Hepatocyte (in vitro differentiated cells): ENCODE data around the gene ZP2. TPM values are rescaled to one million over a fixed set of nuclear protein-coding genes. Genes with fewer than 3 reads are reported as not detected.
"Not testable (repeated sequence)": the region's sequence is repeated elsewhere in the genome, so short reads cannot be mapped to it uniquely, and the experiment has no call there.

Experiments
- DNase-seq: peaks from one replicate; pipeline ENCODE4 v3.0.0-alpha.2; 2016; ENCODE audit warnings: low spot score
- H2AFZ ChIP-seq: fragments of 200-600 bp; sonication (generic); 2 replicates; pipeline ENCODE4 v1.6.0; 2016; ENCODE audit warnings: antibody characterized with exemption, mild to moderate bottlenecking
- H3K27ac ChIP-seq: fragments of 200-600 bp; sonication (generic); 2 replicates; pipeline ENCODE4 v1.5.1; 2016; ENCODE audit warnings: mild to moderate bottlenecking
- H3K27me3 ChIP-seq: fragments of 200-600 bp; sonication (generic); 2 replicates; pipeline ENCODE4 v1.6.1; 2016
- H3K36me3 ChIP-seq: fragments of 200-600 bp; sonication (generic); replicated peaks from 2 replicates; pipeline ENCODE4 v1.5.1; 2016; ENCODE audit warnings: low read depth; ENCODE audit not compliant: insufficient read depth
- H3K4me1 ChIP-seq: fragments of 200-600 bp; sonication (generic); 2 replicates; pipeline ENCODE4 v1.5.1; 2016; ENCODE audit warnings: mild to moderate bottlenecking, moderate library complexity; ENCODE audit not compliant: insufficient read depth
- H3K4me2 ChIP-seq: fragments of 200-600 bp; sonication (generic); 2 replicates; pipeline ENCODE4 v1.6.0; 2016
- H3K4me3 ChIP-seq: fragments of 200-600 bp; sonication (generic); 2 replicates; pipeline ENCODE4 v1.5.1; 2016; ENCODE audit warnings: mild to moderate bottlenecking
- H3K79me2 ChIP-seq: fragments of 200-600 bp; sonication (generic); 2 replicates; pipeline ENCODE4 v1.6.0; 2017; ENCODE audit warnings: mild to moderate bottlenecking
- H3K9me2 ChIP-seq: fragments of 200-600 bp; sonication (generic); replicated peaks from 2 replicates; pipeline ENCODE4 v1.6.0; 2017; ENCODE audit warnings: mild to moderate bottlenecking; ENCODE audit not compliant: insufficient read depth
- H3K9me3 ChIP-seq: fragments of 200-600 bp; sonication (generic); 2 replicates; pipeline ENCODE4 v1.5.1; 2016; ENCODE audit warnings: low read depth, mild to moderate bottlenecking
- H4K20me1 ChIP-seq: fragments of 200-600 bp; sonication (generic); 2 replicates; pipeline ENCODE4 v1.6.0; 2016; ENCODE audit warnings: mild to moderate bottlenecking; ENCODE audit not compliant: insufficient read depth, poor library complexity, severe bottlenecking
- EZH2 ChIP-seq: fragments of 200-600 bp; sonication (generic); IDR thresholded peaks from 2 replicates; pipeline ENCODE4 v1.6.1; 2016; ENCODE audit warnings: antibody characterized with exemption, mild to moderate bottlenecking, borderline replicate concordance
- EZH2phosphoT487 ChIP-seq: fragments of 200-600 bp; sonication (generic); IDR thresholded peaks from one replicate; pipeline ENCODE4 v1.6.1; 2018; ENCODE audit warnings: antibody characterized with exemption, mild to moderate bottlenecking, low read depth, moderate library complexity; ENCODE audit not compliant: unreplicated experiment, severe bottlenecking
- WGBS: methylation state at CpG from one replicate; pipeline ENCODE4 v1.1.6; 2016; ENCODE audit warnings: low lambda C conversion rate; ENCODE audit errors: missing lambda C conversion rate; 5-methylcytosine and 5-hydroxymethylcytosine counted together
- polyA plus RNA-seq: library from polyadenylated mRNA; unstranded; fragments of >200 nt; fragmentation: Nextera tagmentation; extraction: Ambion mirVana; gene quantifications from 2 replicates; pipeline ENCODE4 v1.2.1, GENCODE V29; 2016
- total RNA-seq: library from RNA; depleted of rRNA; stranded (reverse); fragments of >200 nt; gene quantifications from 2 replicates; pipeline ENCODE4 v1.2.3, GENCODE V29; 2014
- TF ChIP-seq, protein P1 (sequence below): fragments of 200-600 bp; sonication (generic); IDR thresholded peaks from 2 replicates; pipeline ENCODE4 v1.5.1; 2016; ENCODE audit warnings: antibody characterized with exemption, mild to moderate bottlenecking; ENCODE audit not compliant: poor library complexity

Gene ZP2
- total and polyA plus RNA-seq, 2 experiments from 2014 or later = 0.20 TPM; not detected in 1

- Histone ChIP-seq H3K79me2 (no peaks in the 10 kb centered on the region), H2AFZ (no peak overlapping the region), H3K36me3 (no peaks in the 10 kb centered on the region), H3K4me2 (no peak overlapping the region), H3K4me1 (no peaks in the 10 kb centered on the region), H3K27ac (no peak overlapping the region), H3K4me3 (no peak overlapping the region), H4K20me1 (no peaks in the 10 kb centered on the region), H3K27me3 (no peaks in the 10 kb centered on the region), H3K9me3 (no peaks in the 10 kb centered on the region), H3K9me2 (no peaks in the 10 kb centered on the region)
- 92% methylated on average over 13 of the region's 13 CpGs for WGBS
- TF ChIP-seq EZH2phosphoT487 = no peak
- TF ChIP-seq, protein P1, sequence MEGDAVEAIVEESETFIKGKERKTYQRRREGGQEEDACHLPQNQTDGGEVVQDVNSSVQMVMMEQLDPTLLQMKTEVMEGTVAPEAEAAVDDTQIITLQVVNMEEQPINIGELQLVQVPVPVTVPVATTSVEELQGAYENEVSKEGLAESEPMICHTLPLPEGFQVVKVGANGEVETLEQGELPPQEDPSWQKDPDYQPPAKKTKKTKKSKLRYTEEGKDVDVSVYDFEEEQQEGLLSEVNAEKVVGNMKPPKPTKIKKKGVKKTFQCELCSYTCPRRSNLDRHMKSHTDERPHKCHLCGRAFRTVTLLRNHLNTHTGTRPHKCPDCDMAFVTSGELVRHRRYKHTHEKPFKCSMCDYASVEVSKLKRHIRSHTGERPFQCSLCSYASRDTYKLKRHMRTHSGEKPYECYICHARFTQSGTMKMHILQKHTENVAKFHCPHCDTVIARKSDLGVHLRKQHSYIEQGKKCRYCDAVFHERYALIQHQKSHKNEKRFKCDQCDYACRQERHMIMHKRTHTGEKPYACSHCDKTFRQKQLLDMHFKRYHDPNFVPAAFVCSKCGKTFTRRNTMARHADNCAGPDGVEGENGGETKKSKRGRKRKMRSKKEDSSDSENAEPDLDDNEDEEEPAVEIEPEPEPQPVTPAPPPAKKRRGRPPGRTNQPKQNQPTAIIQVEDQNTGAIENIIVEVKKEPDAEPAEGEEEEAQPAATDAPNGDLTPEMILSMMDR = no peak
- no peak for TF ChIP-seq EZH2
- DNase-seq = no peak
Measured at GRCh38 chr16:21179126-21179982, 32.0 kb downstream of the ZP2 start.

DNA sequence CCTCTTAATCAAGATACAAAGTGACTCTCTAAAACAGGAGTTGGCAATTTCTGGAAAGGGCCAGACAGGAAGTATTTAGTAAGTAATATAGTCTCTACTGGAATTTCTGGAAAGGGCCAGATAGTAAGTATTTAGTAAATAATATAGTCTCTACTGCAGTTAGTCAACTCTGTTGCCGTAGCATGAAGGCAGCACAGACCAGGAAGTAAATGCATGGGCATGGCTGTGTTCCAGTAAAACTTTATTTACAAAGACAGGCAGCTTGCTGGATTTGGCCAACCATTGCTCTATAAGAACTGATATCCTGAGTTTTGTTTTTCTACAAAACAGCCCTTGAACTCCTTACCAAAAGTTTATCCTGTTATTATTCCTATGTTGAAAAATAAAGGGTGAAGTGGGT lies 36.0 kb downstream of the ZP2 start:
- no peak overlapping the region for H3K4me2 ChIP-seq
- no peaks in the 10 kb centered on the region for H3K9me2 ChIP-seq
- no peak overlapping the region for H3K27ac ChIP-seq
- TF ChIP-seq EZH2phosphoT487 (no peak), EZH2 (no peak)
- TF ChIP-seq, protein P1 = no peak
- H2AFZ ChIP-seq = no peak overlapping the region
- no peaks in the 10 kb centered on the region for H3K36me3 ChIP-seq
- H3K9me3 ChIP-seq = no peaks in the 10 kb centered on the region
- H3K4me1 ChIP-seq = no peaks in the 10 kb centered on the region
- no peaks in the 10 kb centered on the region for H4K20me1 ChIP-seq
- H3K4me3 ChIP-seq = no peak overlapping the region
- H3K79me2 ChIP-seq = no peaks in the 10 kb centered on the region
- 83% methylated on average over 1 of the region's 1 CpG for WGBS
- DNase-seq = no peak
- H3K27me3 ChIP-seq = no peaks in the 10 kb centered on the region

GRCh38 chr16:21172650-21173049 lies 38.7 kb downstream of the ZP2 start:
- Histone ChIP-seq H3K36me3 (no peaks in the 10 kb centered on the region), H3K4me3 (no peak overlapping the region), H4K20me1 (no peaks in the 10 kb centered on the region), H3K4me2 (no peak overlapping the region), H3K9me3 (no peaks in the 10 kb centered on the region), H3K27ac (no peak overlapping the region), H3K79me2 (no peaks in the 10 kb centered on the region), H3K9me2 (no peaks in the 10 kb centered on the region), H3K4me1 (no peaks in the 10 kb centered on the region), H2AFZ (no peak overlapping the region), H3K27me3 (no peaks in the 10 kb centered on the region)
- TF ChIP-seq, protein P1 = no peak
- TF ChIP-seq EZH2phosphoT487 = no peak
- no peak for TF ChIP-seq EZH2
- DNase-seq = no peak
- WGBS = 94% methylated on average over 3 of the region's 3 CpGs

DNA sequence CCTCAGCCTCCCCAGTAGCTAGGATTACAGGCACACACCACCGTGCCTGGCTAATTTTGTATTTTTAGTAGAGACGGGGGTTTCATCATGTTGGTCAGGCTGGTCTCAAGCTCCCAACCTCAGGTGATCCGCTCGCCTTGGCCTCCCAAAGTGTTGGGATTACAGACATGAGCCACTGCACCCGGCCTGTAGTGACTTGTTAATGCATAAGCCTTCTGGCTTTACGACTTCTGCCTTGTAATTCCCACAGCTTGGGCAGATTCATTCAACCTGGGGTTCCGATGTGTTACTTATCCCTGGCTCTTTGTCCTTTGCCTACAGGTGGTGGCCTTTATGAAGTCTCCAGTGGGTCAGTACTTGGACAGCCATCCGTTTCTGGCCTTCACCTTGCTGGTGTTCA lies 41.3 kb downstream of the ZP2 start:
- H3K4me2 ChIP-seq, H3K36me3 ChIP-seq, H3K27ac ChIP-seq, H3K9me2 ChIP-seq, H3K4me3 ChIP-seq, DNase-seq, H2AFZ ChIP-seq, H3K79me2 ChIP-seq, H3K9me3 ChIP-seq, H4K20me1 ChIP-seq, H3K4me1 ChIP-seq, H3K27me3 ChIP-seq: not testable (repeated sequence)
- 97% methylated on average over 8 of the region's 8 CpGs for WGBS
